ENCODE measurements around the gene GCC2. TPM values are rescaled to one million over a fixed set of nuclear protein-coding genes. Genes with fewer than 3 reads are reported as not detected.
"Not testable (repeated sequence)": the region's sequence is repeated elsewhere in the genome, so short reads cannot be mapped to it uniquely, and the experiment has no call there.

GCC2 gene
- total RNA-seq, 1 donor = 141 TPM

DNA sequence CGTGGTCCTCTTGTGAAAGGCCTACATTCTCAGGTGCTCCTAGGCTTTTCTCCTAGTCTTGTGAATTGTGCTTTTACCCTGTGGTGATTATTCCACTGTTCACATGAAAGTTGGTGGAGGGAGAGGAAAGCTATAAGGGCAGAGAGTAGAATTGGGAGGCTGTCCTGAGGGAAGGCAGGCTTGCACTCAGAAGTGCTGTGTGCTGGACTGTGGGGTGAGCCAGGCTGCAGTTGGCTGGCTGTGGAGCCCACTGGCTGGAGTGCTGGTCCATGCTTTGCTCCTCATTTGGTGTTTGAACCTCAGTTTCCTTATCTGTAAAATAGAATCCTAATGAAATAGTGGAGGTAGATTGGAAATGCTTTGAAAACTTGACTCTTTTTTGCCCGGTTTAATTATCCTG is 106.6 kb downstream of the GCC2 start:
- H3K27me3 ChIP-seq (ENCODE audit: insufficient read depth, low read length) = no peaks in the 10 kb centered on the region
- H3K4me3 ChIP-seq (ENCODE audit: low read length) = no peak overlapping the region
- H3K9me3 ChIP-seq (ENCODE audit: low read depth, low read length) = no peaks in the 10 kb centered on the region
- H3K4me1 ChIP-seq (ENCODE audit: insufficient read depth, low read length) = no peaks in the 10 kb centered on the region

DNA sequence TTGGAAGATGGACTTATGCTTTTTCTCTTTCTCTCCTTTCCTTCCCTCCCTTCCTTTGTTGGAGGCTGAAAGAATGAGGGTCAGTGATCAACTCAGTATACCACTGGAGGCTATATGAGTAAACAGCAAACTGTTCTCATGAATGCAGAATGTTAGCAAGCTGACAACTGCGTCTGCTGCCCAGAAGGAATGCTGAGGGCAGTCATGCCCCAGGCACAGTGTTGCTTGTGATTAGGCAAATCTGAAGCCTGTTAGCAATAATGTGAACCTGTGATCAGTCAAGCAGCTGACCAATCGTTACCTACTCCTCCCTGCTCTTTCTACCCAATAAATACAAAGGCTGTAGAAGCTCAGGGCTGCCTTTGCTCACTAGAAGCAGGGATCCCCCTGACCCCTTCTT is 107.6 kb downstream of the GCC2 start:
- not testable (repeated sequence) for H3K4me1 ChIP-seq (ENCODE audit: insufficient read depth, low read length); H3K4me3 ChIP-seq (ENCODE audit: low read length); H3K27me3 ChIP-seq (ENCODE audit: insufficient read depth, low read length); H3K9me3 ChIP-seq (ENCODE audit: low read depth, low read length)

Other genes with a start within 250 kb of the GCC2 start
- not detected for gene SULT1C3, start 209.2 kb upstream of the GCC2 start, total RNA-seq
- not detected for gene SULT1C2, start 160.3 kb upstream of the GCC2 start, total RNA-seq
- 0.21 TPM for gene SULT1C4, start 71.3 kb upstream of the GCC2 start, total RNA-seq
- 92.7 TPM for gene LIMS1, start 85.3 kb downstream of the GCC2 start, total RNA-seq

Data from mononuclear cell (primary cell).